Mesendoderm (in vitro differentiated cells): Measurements from ENCODE around the gene TLL2.
"Not testable (repeated sequence)": the region's sequence is repeated elsewhere in the genome, so short reads cannot be mapped to it uniquely, and the experiment has no call there.

Source experiments
- DNase-seq: peaks from one replicate; pipeline ENCODE4 v3.0.0; 2013
- H2AK5ac ChIP-seq: 2 replicates; pipeline ENCODE4 v1.6.1; 2013; ENCODE audit warnings: low read length, inconsistent platforms
- H2BK120ac ChIP-seq: 2 replicates; pipeline ENCODE4 v1.6.1; 2013; ENCODE audit warnings: low read depth, mild to moderate bottlenecking, low read length, moderate library complexity, mixed read lengths
- H2BK15ac ChIP-seq: replicated peaks from 2 replicates; pipeline ENCODE4 v1.6.1; 2013; ENCODE audit warnings: low read depth, mild to moderate bottlenecking, moderate library complexity
- H2BK5ac ChIP-seq: 2 replicates; pipeline ENCODE4 v1.6.1; 2013; ENCODE audit warnings: low read length, inconsistent platforms
- H3K18ac ChIP-seq: 2 replicates; pipeline ENCODE4 v1.6.1; 2013; ENCODE audit warnings: mild to moderate bottlenecking, low read length, mixed read lengths
- H3K23ac ChIP-seq: one replicate; pipeline ENCODE4 v1.6.1; 2013; ENCODE audit warnings: low read length
- H3K27ac ChIP-seq: 2 replicates; pipeline ENCODE4 v1.5.1; 2013; ENCODE audit warnings: low read depth, mild to moderate bottlenecking, inconsistent platforms, low read length, moderate library complexity
- H3K27me3 ChIP-seq: 2 replicates; pipeline ENCODE4 v1.6.1; 2013; ENCODE audit warnings: low read length, control low read depth, mild to moderate bottlenecking, inconsistent platforms; ENCODE audit not compliant: insufficient read depth, poor library complexity
- H3K36me3 ChIP-seq: 2 replicates; pipeline ENCODE4 v1.6.1; 2013; ENCODE audit warnings: low read length, inconsistent platforms; ENCODE audit not compliant: control insufficient read depth, insufficient read depth
- H3K4ac ChIP-seq: one replicate; pipeline ENCODE4 v1.6.1; 2013; ENCODE audit warnings: low read depth, mild to moderate bottlenecking, low read length, moderate library complexity
- H3K4me1 ChIP-seq: 2 replicates; pipeline ENCODE4 v1.6.1; 2013; ENCODE audit warnings: low read depth, low read length, inconsistent platforms; ENCODE audit not compliant: control insufficient read depth
- H3K4me2 ChIP-seq: 2 replicates; pipeline ENCODE4 v1.6.1; 2013; ENCODE audit warnings: low read length
- H3K4me3 ChIP-seq: 2 replicates; pipeline ENCODE4 v1.5.1; 2013; ENCODE audit warnings: mild to moderate bottlenecking, low read length
- H3K56ac ChIP-seq: one replicate; pipeline ENCODE4 v1.6.1; 2013; ENCODE audit warnings: low read length
- H3K79me1 ChIP-seq: 2 replicates; pipeline ENCODE4 v1.6.1; 2013; ENCODE audit warnings: low read length, inconsistent platforms
- H3K79me2 ChIP-seq: 2 replicates; pipeline ENCODE4 v1.6.1; 2013; ENCODE audit warnings: mild to moderate bottlenecking, low read length; ENCODE audit not compliant: control insufficient read depth, insufficient read depth
- H3K9ac ChIP-seq: 2 replicates; pipeline ENCODE4 v1.6.1; 2013; ENCODE audit warnings: low read length, inconsistent platforms
- H4K5ac ChIP-seq: one replicate; pipeline ENCODE4 v1.6.1; 2013; ENCODE audit warnings: low read length
- H4K8ac ChIP-seq: one replicate; pipeline ENCODE4 v1.6.1; 2013; ENCODE audit warnings: low read depth, mild to moderate bottlenecking, control low read depth, low read length, moderate library complexity
- WGBS: extraction: QIAGEN DNeasy Blood & Tissue Kit; methylation state at CpG from one replicate; pipeline ENCODE4 v1.1.7; 2013; ENCODE audit warnings: low lambda C conversion rate, missing lambda C conversion rate; ENCODE audit not compliant: insufficient coverage; ENCODE audit errors: extremely low coverage; 5-methylcytosine and 5-hydroxymethylcytosine counted together

The TLL2 gene

DNA sequence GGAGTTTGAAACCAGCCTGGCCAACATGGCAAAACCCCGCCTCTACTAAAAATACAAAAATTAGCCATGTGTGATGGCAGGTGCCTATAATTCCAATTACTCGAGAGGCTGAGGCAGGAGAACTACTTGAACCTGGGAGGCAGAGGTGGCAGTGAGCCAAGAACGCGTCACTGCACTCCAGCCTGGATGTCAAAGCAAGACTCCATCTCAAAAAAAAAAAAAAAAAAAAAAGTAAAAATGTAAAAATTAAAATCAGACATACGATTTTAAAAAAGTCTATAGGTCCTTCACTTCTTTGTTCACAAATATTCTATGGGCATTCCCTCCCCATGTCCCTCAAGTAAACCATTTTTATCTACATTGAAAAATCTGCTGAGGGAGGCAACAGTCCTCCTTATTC lies 34.9 kb upstream of the TLL2 start:
- no peak overlapping the region for H3K23ac ChIP-seq
- H2BK5ac ChIP-seq = no peak overlapping the region
- no peak overlapping the region for H3K9ac ChIP-seq
- no peak overlapping the region for H3K27ac ChIP-seq
- H3K4me1 ChIP-seq = no peaks in the 10 kb centered on the region
- H2BK120ac ChIP-seq = no peak overlapping the region
- no peak for DNase-seq
- no peaks in the 10 kb centered on the region for H3K36me3 ChIP-seq
- no peak overlapping the region for H3K18ac ChIP-seq
- WGBS = no CpG with 5 or more reads among the region's 5 CpGs
- H3K56ac ChIP-seq = no peak overlapping the region
- H4K8ac ChIP-seq = no peak overlapping the region
- peaks cover 1% of the 10 kb centered on the region for H3K79me1 ChIP-seq
- no peaks in the 10 kb centered on the region for H3K27me3 ChIP-seq
- no peak overlapping the region for H4K5ac ChIP-seq
- no peak overlapping the region for H3K4ac ChIP-seq
- no peak overlapping the region for H3K4me2 ChIP-seq
- H3K79me2 ChIP-seq = no peaks in the 10 kb centered on the region
- no peak overlapping the region for H3K4me3 ChIP-seq
- H2AK5ac ChIP-seq = no peak overlapping the region
- H2BK15ac ChIP-seq = no peak overlapping the region

DNA sequence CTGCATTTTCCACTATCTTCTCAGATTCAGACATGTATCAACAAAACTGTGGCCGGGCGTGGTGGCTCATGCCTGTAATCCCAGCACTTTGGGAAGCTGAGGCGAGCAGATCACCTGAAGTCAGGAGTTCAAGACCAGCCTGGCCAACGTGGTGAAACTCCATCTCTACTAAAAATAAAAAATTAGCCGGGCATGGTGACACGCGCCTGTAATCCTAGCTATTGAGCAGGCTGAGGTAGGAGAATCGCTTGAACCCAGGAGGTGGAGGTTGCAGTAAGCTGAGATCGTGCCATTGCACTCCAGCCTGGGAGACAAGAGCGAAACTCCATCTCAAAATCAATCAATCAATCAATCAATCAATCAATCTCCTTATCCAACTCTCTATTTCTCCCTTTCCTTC lies 31.8 kb upstream of the TLL2 start:
- H3K23ac ChIP-seq, H4K8ac ChIP-seq, H3K18ac ChIP-seq, H2BK5ac ChIP-seq, DNase-seq, H3K56ac ChIP-seq, H2AK5ac ChIP-seq, H2BK120ac ChIP-seq, H2BK15ac ChIP-seq, H3K4me3 ChIP-seq, H3K4ac ChIP-seq, H3K4me1 ChIP-seq, H4K5ac ChIP-seq, H3K79me2 ChIP-seq, H3K4me2 ChIP-seq, H3K36me3 ChIP-seq, H3K9ac ChIP-seq, H3K79me1 ChIP-seq, H3K27ac ChIP-seq, H3K27me3 ChIP-seq: not testable (repeated sequence)
- no CpG with 5 or more reads among the region's 10 CpGs for WGBS

DNA sequence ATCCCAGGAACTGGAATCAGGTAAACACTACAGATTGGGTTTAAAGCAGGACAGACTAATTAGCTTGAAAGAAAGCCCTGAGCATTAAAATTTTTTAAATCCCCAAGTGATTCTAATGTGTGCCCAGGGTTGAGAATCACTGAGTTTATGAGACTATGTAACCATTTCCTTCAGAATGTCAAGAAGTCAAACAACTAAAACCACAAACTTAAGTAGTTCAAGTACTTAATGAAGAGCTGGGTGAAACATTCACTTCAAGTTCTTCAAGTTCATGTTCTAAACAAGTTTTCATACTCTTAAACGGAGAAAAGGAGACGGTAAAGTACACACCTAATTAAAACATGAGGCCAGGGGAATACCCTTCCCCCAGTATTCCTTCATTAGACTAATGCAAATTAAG lies 28.2 kb upstream of the TLL2 start:
- Histone ChIP-seq H3K56ac (no peak overlapping the region), H3K23ac (no peak overlapping the region), H3K79me2 (no peaks in the 10 kb centered on the region), H4K8ac (no peak overlapping the region), H3K27ac (no peak overlapping the region), H3K36me3 (no peaks in the 10 kb centered on the region), H2BK120ac (no peak overlapping the region), H4K5ac (no peak overlapping the region), H3K4me1 (no peaks in the 10 kb centered on the region), H2BK5ac (no peak overlapping the region), H2BK15ac (no peak overlapping the region), H2AK5ac (no peak overlapping the region), H3K79me1 (peaks cover 1% of the 10 kb centered on the region), H3K4ac (no peak overlapping the region), H3K4me3 (no peak overlapping the region), H3K18ac (no peak overlapping the region), H3K27me3 (no peaks in the 10 kb centered on the region), H3K4me2 (no peak overlapping the region), H3K9ac (no peak overlapping the region)
- no peak for DNase-seq
- WGBS = no CpG with 5 or more reads among the region's 2 CpGs

DNA sequence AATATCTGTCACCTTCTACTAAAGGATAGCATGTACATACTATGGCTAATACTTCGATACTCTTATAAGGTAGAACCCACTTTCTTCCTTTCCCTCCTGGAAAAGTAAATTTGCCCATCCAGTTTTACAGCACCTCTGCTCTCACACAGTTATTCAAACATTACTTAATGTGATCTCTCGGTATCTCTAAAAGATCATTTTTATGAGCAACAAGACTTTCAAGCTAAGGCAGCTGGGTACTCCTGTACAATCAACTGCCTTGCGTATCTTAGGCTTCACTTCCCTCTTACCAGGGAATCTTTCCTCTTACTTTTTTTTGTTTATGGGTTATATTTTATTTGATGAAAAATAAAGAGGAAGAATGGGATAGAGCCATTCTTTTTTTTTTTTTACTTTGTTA lies 26.5 kb upstream of the TLL2 start:
- H3K79me2 ChIP-seq = no peaks in the 10 kb centered on the region
- no peak overlapping the region for H2BK5ac ChIP-seq
- H3K4me1 ChIP-seq = no peaks in the 10 kb centered on the region
- no CpG with 5 or more reads among the region's 3 CpGs for WGBS
- H3K56ac ChIP-seq = no peak overlapping the region
- no peak overlapping the region for H3K23ac ChIP-seq
- no peak overlapping the region for H2BK15ac ChIP-seq
- no peak overlapping the region for H3K4me2 ChIP-seq
- peaks cover 6% of the 10 kb centered on the region for H3K79me1 ChIP-seq
- H3K27ac ChIP-seq = no peak overlapping the region
- no peak overlapping the region for H3K9ac ChIP-seq
- H3K4ac ChIP-seq = no peak overlapping the region
- no peak overlapping the region for H2AK5ac ChIP-seq
- DNase-seq = no peak
- H4K5ac ChIP-seq = no peak overlapping the region
- H4K8ac ChIP-seq = no peak overlapping the region
- no peak overlapping the region for H3K18ac ChIP-seq
- H3K27me3 ChIP-seq = no peaks in the 10 kb centered on the region
- no peaks in the 10 kb centered on the region for H3K36me3 ChIP-seq
- H3K4me3 ChIP-seq = no peak overlapping the region
- no peak overlapping the region for H2BK120ac ChIP-seq

DNA sequence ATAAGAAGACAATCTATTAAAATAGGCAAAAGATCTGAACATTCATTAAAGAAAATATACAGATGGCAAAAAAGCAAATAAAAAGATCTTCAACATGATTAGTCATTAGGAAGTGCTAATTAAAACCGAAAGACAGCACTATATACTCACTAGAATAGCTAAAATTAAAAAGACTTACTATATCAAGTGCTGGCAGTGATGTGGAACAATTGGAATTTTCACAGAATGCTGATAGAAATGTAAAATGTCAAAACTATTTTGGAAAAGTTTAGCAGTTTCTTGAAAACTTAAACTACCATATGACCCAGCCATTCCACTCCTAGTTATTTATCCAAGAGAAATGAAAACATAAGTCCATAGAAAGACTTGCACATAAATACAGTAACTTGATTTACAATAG lies 25.0 kb upstream of the TLL2 start:
- no peak overlapping the region for H4K8ac ChIP-seq
- H3K4ac ChIP-seq = no peak overlapping the region
- peaks cover 6% of the 10 kb centered on the region for H3K79me1 ChIP-seq
- no peak overlapping the region for H3K18ac ChIP-seq
- no peak overlapping the region for H2AK5ac ChIP-seq
- no peak overlapping the region for H2BK5ac ChIP-seq
- WGBS = no CpG with 5 or more reads among the region's 1 CpG
- no peak overlapping the region for H3K4me3 ChIP-seq
- H3K56ac ChIP-seq = no peak overlapping the region
- H3K79me2 ChIP-seq = no peaks in the 10 kb centered on the region
- no peak overlapping the region for H3K23ac ChIP-seq
- H3K4me2 ChIP-seq = no peak overlapping the region
- H3K27me3 ChIP-seq = no peaks in the 10 kb centered on the region
- H2BK15ac ChIP-seq = no peak overlapping the region
- H3K27ac ChIP-seq = no peak overlapping the region
- H3K9ac ChIP-seq = no peak overlapping the region
- H4K5ac ChIP-seq = no peak overlapping the region
- no peaks in the 10 kb centered on the region for H3K4me1 ChIP-seq
- no peaks in the 10 kb centered on the region for H3K36me3 ChIP-seq
- DNase-seq = no peak
- H2BK120ac ChIP-seq = no peak overlapping the region

DNA sequence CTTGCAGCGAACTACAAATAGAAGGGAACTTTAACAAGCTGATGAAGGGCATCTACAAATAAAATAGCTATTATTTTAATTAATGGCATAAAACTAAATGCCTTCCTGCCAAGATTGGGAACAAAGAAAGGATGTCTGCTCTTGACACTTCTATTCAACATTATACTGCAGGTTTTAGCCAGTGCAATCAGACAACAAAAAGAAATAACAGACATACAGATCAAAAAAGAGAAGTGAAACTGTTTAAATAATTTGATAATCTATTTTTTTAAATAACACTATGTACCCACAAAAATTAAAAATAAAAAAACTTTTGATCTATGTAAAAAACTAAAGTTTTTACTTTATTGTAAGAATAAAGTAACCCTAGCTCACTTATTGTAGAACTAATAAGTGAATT lies 22.4 kb upstream of the TLL2 start:
- H2BK15ac ChIP-seq = no peak overlapping the region
- no peaks in the 10 kb centered on the region for H3K27me3 ChIP-seq
- no peak overlapping the region for H3K4me3 ChIP-seq
- no CpG with 5 or more reads among the region's 1 CpG for WGBS
- H3K79me2 ChIP-seq = no peaks in the 10 kb centered on the region
- no peak overlapping the region for H3K4ac ChIP-seq
- H2AK5ac ChIP-seq = no peak overlapping the region
- H4K8ac ChIP-seq = no peak overlapping the region
- no peak overlapping the region for H3K56ac ChIP-seq
- H3K18ac ChIP-seq = no peak overlapping the region
- H3K79me1 ChIP-seq = peaks cover 6% of the 10 kb centered on the region
- H2BK5ac ChIP-seq = no peak overlapping the region
- no peak for DNase-seq
- H3K9ac ChIP-seq = no peak overlapping the region
- H3K36me3 ChIP-seq = no peaks in the 10 kb centered on the region
- H3K23ac ChIP-seq = no peak overlapping the region
- no peaks in the 10 kb centered on the region for H3K4me1 ChIP-seq
- no peak overlapping the region for H2BK120ac ChIP-seq
- no peak overlapping the region for H3K27ac ChIP-seq
- no peak overlapping the region for H3K4me2 ChIP-seq
- H4K5ac ChIP-seq = no peak overlapping the region
